GM18498 (cell line): ENCODE measurements around the gene MFSD2A.
"Not testable (repeated sequence)": the region's sequence is repeated elsewhere in the genome, so short reads cannot be mapped to it uniquely, and the experiment has no call there.

Experiments
- ATAC-seq: cut with Tn5 transposase; IDR thresholded peaks from one replicate; pipeline ENCODE4 v1.9.1; 2021; ENCODE audit warnings: mild to moderate bottlenecking, moderate library complexity; ENCODE audit not compliant: unreplicated experiment

Gene MFSD2A

DNA sequence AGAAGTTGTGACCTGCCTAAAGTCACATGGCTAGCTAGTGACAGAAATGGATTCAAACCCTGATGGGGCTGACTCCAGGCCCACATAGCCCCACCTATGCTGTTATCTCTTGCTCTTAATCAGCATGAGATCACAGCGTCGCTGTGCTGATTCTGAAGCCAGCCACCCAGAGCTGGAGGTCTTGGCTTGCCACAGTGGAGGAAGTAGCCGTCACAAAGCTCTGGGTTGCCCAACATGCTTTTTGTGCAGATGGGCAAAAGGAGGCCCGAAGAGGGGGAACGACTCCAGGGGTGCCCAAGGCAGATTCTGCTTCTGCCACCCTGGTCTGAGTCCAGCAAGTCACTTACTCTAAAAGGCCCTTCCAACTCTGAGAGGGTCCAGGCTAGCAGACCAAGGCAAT lies 14.7 kb upstream of the MFSD2A start:
- no peak for ATAC-seq

DNA sequence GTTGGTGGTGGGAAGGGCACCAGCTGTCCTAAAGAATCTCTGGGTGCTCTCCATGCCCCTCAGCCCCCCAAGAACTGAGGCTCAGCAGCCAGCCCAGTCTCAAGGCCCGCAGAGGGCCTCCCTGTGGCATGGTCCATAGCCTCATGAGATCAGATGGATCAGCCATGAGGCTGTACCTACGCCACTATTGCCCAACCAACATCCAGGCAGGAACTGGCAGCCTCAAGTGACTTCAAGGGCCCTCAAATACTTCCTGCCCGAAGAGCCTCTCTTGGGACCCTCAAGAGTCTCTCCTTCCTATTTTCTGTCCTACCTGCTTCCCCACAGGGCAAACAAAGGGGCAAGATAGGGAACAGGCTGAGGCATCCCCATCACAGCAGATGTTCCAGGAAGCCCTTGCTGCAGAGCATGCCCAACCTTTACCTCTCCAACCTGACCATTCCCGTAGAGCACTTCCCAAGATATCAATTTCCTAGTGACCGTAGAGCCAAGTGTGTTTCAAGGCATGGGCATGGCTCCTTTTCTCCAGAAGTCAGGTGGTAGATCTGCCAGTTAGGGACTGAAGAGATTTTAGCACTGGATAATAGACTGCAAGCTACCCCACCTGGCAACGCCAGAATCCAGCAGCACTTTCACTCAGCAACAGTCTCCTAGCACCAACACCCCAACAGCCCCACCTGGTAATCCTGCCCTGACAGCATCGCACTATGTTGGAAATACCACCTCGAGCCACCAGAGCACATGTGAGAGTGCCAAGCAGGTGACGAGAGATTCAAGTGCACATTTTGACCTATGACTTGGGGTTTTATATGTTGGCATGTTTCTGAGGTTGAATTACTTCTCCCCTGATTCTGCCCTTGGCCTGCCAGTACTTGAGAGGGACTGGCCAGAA lies 13.7 kb upstream of the MFSD2A start:
- ATAC-seq: no peak

DNA sequence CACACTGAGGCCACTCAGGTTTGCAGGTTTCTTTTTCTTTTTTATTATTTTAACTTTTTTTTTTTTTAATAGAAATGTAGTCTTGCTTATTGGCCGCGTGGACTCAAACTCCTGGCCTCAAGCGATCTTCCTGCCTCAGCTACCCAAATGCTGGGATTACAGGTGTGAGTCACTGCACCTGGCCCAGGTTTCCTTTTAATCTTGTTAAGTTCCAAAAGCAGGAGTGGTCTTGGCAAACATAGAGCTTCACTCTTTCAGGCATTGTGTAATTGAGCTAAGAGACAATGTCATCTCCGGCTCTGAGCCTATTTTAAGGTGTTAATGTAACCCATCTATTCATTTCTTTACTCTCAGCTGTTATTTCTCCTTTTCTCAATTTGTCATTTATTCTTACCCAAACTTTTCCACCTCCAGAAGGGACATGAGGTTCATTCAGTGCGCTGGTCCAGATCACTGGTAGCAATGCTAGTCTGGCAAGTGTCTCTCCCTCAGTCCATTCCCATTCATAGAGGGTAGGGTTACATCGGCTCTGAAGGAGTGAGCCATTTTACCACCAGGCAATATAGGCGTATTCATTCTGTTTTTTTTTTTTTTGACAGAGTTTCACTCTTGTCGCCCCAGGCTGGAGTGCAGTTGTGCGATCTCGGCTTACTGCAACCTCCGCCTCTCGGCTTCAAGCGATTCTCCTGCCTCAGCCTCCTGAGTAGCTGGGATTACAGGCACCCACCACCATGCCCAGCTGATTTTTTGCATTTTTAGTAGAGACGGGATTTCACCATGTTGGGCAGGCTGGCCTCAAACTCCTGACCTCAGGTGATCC lies 11.3 kb upstream of the MFSD2A start:
- ATAC-seq: no peak

DNA sequence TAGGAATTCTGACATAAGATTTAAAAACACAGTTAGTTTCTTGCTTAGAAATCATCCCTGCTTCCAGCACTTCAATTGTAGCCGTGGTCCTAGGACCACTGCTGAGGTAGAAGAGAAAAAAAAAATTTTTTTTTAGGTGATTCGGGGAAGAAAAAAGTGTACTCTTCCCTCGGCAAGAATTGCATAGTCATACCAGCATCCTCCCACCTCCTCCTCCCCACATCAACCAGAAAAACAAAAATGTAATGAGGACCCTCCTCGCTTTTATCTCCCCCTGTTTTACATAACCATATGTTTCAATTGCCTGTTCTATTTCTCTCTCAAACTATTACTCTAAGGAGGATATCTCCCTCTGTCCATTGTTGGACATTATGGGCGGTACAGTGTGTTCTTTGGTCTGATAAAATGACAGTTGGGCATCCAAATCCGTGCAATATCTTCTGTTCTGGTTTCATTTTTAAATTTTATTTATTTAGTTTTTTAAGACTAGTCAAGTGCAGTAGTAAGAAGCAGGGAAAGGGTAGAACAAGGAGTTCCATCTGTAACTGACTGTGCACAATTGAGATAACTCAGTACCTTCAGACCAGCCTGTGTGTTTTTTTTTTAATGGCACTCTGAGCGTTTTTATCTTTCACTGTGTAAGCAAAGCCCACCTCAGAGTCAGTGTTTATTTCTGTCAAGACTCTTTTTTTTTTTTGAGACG lies 10.4 kb upstream of the MFSD2A start:
- ATAC-seq: no peak

DNA sequence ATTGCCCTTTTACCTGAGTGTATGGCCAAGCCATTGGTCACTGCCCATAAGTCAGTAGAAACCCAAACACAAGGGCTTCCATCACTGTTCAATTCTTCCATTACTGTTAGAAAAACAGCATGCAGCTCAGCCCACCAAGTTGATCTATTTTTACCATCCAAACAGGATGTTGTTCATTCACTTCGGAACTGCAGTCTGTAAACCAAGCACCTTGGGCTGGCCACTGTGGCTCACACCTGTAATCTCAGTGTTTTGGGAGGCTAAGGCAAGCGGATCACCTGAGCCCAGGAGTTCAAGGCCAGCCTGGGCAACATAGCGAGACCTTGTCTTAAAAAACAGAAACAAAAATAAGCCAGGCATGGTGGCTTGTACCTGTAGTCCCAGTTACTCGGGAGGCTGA lies 8.7 kb upstream of the MFSD2A start:
- ATAC-seq: no peak

DNA sequence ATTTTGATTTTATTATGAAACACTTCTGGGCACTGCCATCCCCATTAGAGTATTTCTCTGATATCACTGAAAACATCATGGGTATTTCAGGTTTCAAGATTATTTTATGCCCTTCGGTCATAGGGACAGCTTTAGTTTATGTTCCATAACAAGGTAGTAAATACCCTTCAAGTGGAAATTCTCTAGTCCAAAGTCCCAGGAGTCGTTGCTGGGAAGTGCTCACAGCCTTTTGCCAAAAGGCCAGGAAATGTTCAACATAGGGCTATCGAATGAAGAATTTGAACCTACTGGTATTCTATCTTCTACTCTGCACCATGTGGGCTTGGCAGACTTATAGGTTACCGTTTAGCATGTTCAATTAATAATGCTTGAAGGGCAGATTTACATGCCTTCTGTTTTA lies 7.7 kb upstream of the MFSD2A start:
- ATAC-seq: no peak

DNA sequence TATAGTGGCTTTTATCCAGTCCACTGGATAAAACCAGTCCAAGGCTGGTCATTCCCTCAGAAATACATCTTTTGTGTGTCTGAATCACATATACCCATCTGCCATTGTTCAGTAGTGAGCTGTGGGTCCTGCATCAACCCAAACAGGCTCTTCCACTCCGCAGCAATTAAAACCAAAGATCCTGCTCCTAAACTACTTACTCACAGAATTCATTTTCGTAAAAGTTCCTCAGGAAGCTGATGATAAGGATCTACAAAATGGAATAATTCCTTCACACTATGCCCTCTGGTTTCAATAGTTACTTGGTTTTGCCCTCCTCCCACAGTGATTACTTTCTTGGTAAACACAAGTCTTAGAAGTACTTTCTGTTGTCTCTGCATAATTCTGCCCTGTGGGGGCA lies 5.1 kb upstream of the MFSD2A start:
- no peak for ATAC-seq

DNA sequence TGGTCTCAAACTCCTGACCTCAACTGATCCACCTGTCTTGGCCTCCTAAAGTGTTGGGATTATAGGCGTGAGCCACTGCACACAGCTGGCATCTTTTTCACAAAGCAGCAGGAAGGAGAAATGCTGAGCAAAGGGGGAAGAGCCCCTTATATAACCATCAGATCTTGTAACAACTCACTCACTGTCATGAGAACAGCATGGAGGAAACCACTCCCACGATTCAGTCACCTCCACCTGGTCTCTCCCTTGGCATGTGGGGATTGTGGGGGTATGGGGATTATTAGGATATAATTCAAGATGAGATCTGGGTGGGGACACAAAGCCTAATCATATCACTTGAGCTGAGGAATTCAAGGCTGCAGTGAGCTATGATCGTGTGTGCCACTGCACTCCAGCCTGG lies 3.0 kb upstream of the MFSD2A start:
- ATAC-seq: no peak

DNA sequence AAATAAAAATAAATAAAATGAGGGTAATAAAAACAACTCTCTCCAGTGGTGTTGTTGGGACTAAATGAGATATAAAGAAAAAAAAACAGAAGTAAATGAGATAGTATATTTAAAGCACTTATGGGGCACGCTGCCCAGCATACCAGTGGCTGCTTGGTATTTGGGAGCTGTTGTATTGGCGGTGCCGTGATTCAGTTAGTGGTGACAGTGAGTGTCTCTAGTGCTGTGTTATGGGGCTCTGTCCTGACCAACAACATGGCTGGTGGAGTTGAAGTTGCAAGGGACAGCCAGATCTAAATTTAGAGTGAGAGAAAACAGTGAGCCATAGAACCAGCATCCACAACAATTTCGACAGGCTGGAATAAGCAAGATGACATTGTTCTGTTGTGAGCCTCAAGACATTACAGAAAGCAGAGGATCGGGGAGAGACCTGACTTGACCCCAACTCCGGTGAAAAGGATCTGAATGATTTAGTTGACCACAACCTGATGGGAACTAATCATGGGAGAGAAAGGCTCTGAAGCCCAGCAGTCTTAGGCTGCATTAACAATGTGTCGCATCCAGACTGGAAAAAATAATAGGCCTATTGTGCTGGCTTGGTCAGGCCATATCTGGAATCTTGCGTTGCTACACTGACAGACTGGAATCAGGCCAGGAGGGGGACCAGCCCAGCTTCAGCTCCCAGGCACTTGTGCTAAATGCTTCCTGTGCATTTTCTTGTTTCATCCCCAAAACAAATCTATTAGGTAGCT lies 2.4 kb upstream of the MFSD2A start:
- ATAC-seq: no peak

DNA sequence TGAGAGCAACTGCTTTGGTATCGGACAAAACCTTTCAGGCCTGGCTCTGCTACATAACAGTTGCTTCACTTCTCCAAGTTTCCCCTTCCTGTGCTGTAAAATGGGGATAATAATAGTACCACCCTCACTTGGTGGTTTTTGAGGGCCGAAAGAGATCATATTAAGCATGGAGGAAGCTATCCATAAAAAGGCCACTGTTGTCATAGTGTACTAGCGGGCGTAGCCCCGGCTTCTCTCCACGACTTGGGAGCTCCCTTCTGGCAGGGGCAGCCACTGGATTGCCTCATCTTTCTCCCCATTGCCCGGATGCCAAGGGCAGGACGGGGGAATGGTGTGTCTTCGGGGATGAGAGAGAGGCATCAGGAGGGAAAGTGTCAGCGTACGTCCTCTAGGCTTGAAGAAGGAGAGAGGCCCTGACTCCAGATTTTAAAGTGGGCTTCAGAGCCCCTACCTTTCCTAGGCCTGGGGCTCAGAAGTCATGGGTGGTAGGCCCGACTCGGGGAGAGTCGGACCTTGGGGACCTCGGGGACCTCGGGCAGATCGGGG lies 548 bp upstream of the MFSD2A start:
- ATAC-seq: no peak

DNA sequence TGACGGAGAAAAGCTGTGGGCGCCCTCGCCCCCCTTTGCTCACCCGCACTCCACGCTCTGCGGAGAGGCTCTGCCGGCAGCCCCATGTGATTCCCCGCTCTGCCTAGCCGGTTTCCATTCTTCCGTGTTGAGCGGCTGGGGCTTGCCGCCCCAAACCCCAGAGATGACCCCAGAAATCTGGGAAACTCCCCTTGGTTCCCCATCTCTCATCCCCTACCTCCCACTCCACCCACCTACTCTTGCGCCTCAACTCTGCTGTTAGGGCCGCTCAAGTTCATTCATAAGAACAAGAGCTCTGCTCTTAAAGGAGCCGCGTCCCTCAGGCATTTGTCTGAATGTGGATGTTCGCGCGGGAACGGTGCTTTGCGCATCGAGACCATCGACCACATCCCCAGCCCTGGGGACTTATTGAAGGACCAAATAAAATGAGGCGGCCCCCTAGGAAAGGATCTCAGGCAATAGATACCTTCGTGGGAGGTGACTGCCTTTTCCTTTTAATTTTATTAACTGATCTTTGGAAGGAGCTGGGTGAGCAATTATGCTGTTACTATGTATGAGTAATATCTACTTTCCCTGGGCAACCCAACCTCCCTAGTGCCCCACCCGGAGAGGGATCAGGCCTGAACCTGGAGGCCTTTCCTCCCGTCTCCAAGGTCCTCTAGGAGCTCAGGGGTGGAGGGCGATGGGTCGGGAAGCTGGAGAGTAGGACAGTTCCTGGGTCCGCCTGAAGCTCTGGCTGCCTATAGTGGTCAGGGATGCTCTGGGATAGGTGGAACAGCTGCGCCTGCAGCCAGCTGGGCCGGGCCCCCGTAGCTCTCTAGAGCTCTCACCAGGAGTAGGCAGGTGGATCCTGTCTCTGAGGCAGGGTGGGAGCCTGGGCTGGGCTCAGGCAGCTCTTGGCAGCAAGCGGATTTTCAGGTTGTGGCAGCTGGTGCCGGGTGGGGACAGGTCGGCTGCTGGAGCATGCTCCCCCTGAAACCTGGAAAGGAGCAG lies 898 bp downstream of the MFSD2A start:
- ATAC-seq: peak; percentile 31

DNA sequence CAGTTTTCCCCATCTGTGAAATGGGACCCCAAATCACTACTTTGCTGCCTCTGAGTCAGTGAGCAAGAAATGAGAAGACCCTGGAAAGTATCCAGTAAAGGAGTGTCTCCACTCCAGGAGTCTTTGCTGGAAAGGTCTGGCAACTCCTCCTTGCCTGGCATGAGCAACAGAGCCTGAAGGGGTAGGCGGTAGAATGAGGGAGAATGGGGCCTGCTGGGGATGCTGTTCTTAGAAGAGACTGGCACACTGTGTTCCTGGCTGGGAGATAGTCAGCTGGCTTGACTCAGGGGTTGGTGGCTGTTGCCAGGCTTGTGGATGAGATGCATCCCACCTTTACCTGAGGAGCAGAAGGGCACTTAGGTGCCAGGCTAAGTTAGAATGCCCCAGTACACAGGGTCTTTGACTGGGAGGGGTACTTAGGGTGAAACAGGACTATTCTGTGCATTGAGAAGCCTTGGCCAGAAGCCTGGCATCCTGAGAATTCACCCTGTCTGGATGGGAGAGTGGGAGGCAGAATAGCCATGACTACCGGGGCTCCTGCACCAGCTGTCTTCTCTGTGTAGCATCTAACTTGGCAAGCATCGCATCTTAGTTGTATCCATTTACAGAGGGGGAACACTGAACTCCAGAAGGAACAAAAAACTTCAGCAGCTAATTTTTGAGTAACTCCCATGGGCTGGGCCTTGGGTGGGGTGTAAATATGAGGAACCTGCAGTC lies 2.5 kb downstream of the MFSD2A start:
- ATAC-seq: no peak

DNA sequence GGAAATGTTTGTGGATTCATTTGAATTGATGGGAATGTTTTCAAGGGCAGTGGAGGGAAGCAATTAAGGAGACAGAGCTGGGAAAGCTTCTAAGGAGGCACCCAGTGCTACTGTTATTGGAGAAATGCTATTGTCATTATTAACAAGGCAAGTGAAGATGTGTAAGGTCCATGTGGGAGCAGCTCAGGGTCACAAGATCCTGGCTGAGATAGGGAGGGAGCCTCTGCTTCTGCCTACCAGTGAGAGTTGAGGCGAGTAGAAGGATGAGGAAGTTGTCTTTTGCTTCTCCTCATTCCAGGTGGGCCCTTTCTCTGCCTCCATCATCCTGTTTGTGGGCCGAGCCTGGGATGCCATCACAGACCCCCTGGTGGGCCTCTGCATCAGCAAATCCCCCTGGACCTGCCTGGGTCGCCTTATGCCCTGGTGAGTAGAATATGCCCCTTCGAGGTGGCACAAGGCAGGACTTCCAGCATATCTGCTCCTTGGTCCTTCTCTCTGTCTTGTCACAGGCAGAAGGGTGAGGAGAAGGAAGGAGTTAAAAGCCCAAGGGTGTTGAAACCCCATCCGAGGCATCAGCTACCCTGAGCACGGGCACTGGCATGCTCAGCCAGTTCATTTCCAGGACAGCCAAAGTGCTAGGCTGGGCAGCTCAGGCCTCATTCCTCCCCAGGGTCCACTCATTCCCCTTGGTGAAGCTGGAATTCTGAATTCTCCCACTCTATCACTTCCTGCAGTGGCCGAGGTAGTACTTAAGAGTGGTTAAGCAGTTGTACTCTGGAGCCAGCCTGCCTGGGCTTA lies 3.7 kb downstream of the MFSD2A start:
- ATAC-seq: no peak

DNA sequence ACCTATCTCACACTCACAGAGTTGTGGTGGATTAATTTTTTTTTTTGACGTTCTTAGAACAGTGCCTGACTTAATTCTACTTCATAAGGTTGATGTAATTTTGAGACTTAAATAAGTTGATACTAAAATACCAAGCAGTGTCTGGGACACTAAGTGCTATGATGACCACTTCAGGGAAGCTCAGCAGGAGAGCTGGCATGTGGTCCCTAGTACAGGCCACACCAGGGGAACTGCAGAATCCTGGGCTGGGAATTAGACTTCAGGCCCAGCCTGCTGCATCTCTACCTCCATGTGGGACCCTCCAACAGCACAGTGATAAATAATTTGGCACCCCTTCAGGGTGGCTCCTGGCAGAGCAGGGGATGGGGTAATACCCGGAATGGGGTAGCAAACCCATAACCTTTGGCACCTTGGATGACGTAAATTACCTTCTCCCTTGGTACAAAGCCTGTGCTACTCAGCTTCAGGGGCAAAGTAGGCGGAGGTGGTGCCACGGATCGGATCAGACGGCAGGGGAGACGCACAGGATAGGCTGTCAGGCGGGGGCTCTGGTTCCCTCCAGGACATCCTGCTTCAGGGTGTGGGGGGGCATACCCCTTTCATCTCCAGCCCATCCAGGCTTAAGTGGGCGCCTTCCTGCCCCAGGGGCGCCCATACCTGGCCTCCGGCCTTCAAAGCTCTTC lies 4.8 kb downstream of the MFSD2A start:
- no peak for ATAC-seq

DNA sequence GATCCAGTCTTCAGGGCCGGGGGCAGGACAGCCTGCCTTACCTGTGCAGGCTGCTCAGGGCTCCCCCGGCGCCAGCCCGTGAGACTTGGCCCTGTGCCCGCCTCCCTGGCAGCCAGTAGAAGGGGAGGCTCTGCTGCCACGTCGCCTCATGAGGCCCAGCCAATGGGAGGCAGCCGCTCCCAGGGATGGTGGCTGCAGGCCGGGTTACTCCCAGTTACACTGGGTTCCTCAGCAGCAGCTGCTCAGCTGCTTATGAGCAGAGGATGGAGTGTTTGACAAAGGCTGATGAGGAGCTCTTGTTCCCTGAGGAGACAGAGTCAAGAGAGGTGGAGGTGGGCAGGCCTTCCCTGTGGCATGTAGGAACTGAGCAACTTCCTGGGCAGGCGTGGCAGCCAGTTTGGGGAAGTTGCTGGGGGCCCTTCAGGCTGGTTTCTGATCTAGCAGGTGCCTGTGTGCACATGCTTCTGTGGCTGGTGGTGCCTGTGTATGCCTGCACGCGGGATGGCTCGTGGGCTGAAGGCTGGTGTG lies 5.5 kb downstream of the MFSD2A start:
- ATAC-seq: peak; percentile 55

DNA sequence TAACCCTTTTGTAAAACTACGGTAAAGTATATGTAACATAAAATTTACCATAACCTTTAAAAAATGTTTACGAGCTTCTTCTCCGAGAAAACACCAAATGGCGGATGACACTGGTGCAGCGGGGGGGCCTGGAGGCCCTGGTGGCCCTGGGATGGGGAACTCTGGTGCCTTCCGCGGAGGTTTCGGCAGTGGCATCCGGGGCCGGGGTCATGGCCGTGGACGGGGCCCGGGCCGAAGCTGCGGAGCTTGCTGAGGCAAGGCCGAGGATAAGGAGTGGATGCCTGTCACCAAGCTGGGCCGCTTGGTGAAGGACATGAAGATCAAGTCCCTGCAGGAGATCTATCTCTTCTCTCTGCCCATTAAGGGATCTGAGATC lies 7.5 kb downstream of the MFSD2A start:
- ATAC-seq: no peak

DNA sequence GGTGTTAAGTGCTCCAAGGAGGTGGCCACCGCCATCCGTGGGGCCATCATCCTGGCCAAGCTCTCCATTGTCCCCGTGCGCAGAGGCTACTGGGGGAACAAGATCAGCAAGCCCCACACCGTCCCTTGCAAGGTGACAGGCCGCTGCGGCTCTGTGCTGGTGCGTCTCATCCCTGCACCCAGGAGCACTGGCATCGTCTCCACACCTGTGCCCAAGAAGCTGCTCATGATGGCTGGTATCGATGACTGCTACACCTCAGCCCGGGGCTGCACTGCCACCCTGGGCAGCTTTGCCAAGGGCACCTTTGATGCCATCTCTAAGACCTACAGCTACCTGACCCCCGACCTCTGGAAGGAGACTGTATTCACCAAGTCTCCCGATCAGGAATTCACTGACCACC lies 8.0 kb downstream of the MFSD2A start:
- not testable (repeated sequence) for ATAC-seq
